Pancreas (tissue), 10 donors: ENCODE data around the gene RASA3. TPM values are rescaled to one million over a fixed set of nuclear protein-coding genes. Genes with fewer than 3 reads are reported as not detected.

Experiments
- ATAC-seq, 4 donors: fragments of 200-7000 bp; cut with Tn5 transposase; one replicate each; pipeline versions ENCODE4 v1.8.0 to v1.9.1; 2020; ENCODE audit warnings: mild to moderate bottlenecking in 4 of 4, moderate library complexity in 4 of 4
- DNase-seq, 6 donors: peaks; one replicate each; pipeline ENCODE4 v3.0.0-alpha.2; 2020
- FAIRE-seq: peaks from 2 replicates; lab custom pipeline; 2012; peaks lifted over from hg19 to GRCh38; lab: Jason Lieb, UNC
- H3K27ac ChIP-seq, 4 donors: fragments of 200-600 bp; sonication (generic); 1 replicate in 3 of 4; 2 replicates in 1 of 4; pipeline versions ENCODE4 v1.5.0 to v1.8.0; 2020
- H3K27me3 ChIP-seq, 4 donors: fragments of 200-600 bp; one replicate each; pipeline ENCODE4 v1.8.0; 2021
- H3K36me3 ChIP-seq, 3 donors: fragments of 200-600 bp; sonication (generic) in 1 of 3; one replicate each; pipeline versions ENCODE4 v1.5.0 to v1.8.0; 2020 to 2021
- H3K4me1 ChIP-seq, 3 donors: fragments of 200-600 bp; one replicate each; pipeline ENCODE4 v1.8.0; 2021
- H3K4me3 ChIP-seq, 4 donors: fragments of 200-600 bp; sonication (generic) in 2 of 4; one replicate each; pipeline versions ENCODE4 v1.5.0 to v1.8.0; 2020 to 2021
- H3K9me3 ChIP-seq, 4 donors: fragments of 200-600 bp; one replicate each; pipeline ENCODE4 v1.8.0; 2021
- WGBS, 2 donors: extraction: QIAGEN DNeasy Blood & Tissue Kit; methylation state at CpG; one replicate each; pipeline ENCODE4 v1.1.7; 2013; 5-methylcytosine and 5-hydroxymethylcytosine counted together
- intact Hi-C, 3 donors: fragments of 100-400 bp; cut with DNase I; formaldehyde crosslinking; loops; one replicate each; pipeline versions ENCODE4 v1.11.1 to v1.14.2; 2022
- polyA plus RNA-seq, 2 donors: library from polyadenylated mRNA; stranded (reverse); fragments of 200-250 nt; gene quantifications; one replicate each; pipeline ENCODE4 v1.2.3, GENCODE V29; 2013
- total RNA-seq, 6 donors: library from RNA; stranded (reverse); fragmentation: NEBNext Ultra II Directional in 4 of 6; extraction: Animal tissue kit (Norgen Biotek cat#: 25700) in 4 of 6; gene quantifications; one replicate each; pipeline versions ENCODE4 v1.2.1 to v1.2.4, GENCODE V29; 2021 to 2023
- TF ChIP-seq, protein P1 (sequence below), 4 donors: fragments of 200-600 bp; sonication (generic) in 3 of 4; IDR thresholded peaks; one replicate each; pipeline versions ENCODE4 v1.5.0 to v1.8.0; 2021; ENCODE audit warnings: antibody characterized with exemption in 4 of 4
- donor health status: healthy with polysubstance abuse.
- donor health status: DM: no; HTN: no; CAD: no; lungs with moderate emphysema.
- donor health status: DM: no; HTN: no; CAD: no.
- donor health status: control.
- donor health status: control.
- donor health status: Bipolar disorder and iron deficiency.
- donor health status: DM: yes; HTN: yes; CAD: no.
- donor health status: DM: no; HTN: no; CAD: no.
- donor health status: DM: no; HTN: no; CAD: no.
- donor health status: DM: yes; HTN: yes; CAD: no.

Gene RASA3
- total and polyA plus RNA-seq, 8 donors: 5.7 to 11.2 (median 9.1) TPM

DNA sequence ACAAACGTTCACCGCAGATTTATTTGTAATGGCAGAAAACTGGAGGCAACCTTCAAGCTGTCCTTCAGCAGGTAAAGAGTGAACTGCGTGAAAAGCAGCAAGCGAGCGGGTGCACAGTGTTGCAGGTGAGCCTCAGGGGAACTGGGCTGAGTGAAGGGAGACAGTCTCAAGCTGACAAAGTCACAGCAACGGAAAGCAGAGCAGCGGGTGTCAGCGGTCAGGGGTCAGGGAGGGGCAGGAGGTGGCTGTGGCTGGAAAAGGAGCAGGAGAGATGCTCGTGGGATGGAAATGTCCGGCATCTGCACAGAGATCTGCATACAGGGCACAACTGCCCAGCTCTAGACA, 8.5 kb upstream of the RASA3 start:
- ATAC-seq (no peak), FAIRE-seq (no peak), DNase-seq (peak in 1 of 6 donors; percentile 35)
- H3K4me3 ChIP-seq: no peak overlapping the region
- no peak overlapping the region for H3K27ac ChIP-seq
- no peaks in the 10 kb centered on the region for H3K36me3 ChIP-seq
- 31 to 40% methylated on average over 10 of the region's 10 CpGs for WGBS, 2 donors
- H3K9me3 ChIP-seq: no peaks in the 10 kb centered on the region
- intact Hi-C loops: no loop called here
- no peaks in the 10 kb centered on the region for H3K27me3 ChIP-seq
- H3K4me1 ChIP-seq: peaks cover 6 to 13% (median 11%) of the 10 kb centered on the region in 3 donors
- TF ChIP-seq, protein P1, sequence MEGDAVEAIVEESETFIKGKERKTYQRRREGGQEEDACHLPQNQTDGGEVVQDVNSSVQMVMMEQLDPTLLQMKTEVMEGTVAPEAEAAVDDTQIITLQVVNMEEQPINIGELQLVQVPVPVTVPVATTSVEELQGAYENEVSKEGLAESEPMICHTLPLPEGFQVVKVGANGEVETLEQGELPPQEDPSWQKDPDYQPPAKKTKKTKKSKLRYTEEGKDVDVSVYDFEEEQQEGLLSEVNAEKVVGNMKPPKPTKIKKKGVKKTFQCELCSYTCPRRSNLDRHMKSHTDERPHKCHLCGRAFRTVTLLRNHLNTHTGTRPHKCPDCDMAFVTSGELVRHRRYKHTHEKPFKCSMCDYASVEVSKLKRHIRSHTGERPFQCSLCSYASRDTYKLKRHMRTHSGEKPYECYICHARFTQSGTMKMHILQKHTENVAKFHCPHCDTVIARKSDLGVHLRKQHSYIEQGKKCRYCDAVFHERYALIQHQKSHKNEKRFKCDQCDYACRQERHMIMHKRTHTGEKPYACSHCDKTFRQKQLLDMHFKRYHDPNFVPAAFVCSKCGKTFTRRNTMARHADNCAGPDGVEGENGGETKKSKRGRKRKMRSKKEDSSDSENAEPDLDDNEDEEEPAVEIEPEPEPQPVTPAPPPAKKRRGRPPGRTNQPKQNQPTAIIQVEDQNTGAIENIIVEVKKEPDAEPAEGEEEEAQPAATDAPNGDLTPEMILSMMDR (IDR thresholded peaks at IDR 0.05): no peak

GRCh38 chr13:114140131-114140905, 7.9 kb upstream of the RASA3 start:
- Histone ChIP-seq H3K4me1 (peaks cover 6 to 13% (median 11%) of the 10 kb centered on the region in 3 donors), H3K9me3 (no peaks in the 10 kb centered on the region), H3K36me3 (no peaks in the 10 kb centered on the region), H3K27me3 (no peaks in the 10 kb centered on the region), H3K27ac (no peak overlapping the region), H3K4me3 (no peak overlapping the region)
- peak in 3 of 6 donors; percentile 24 to 48 (median 41) for DNase-seq
- intact Hi-C loops: no loop called here
- no peak for ATAC-seq
- TF ChIP-seq, protein P1 (IDR thresholded peaks at IDR 0.05): no peak
- FAIRE-seq: no peak
- WGBS, 2 donors: 59 to 70% methylated on average over 25 of the region's 25 CpGs

DNA sequence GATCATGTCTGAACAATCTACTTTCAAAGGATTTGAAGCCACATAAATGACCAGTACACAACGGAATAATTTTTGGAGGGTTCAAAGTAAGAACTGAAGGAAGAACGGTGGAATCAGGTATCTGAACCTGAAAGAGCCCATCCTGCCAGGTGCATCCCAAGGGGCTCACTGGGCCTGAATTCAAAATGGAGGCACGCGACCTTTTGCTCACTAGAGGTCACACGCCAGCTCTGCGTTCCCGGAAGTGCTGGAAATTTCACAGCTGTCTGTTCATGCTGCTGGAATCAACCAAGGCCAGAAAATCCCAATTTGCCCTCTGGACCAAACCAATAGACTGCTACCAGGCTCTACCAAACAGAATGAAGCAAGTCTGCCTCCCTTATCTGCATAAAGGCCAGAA, 4.2 kb upstream of the RASA3 start:
- WGBS, 2 donors: 85 to 86% methylated on average over 7 of the region's 7 CpGs
- FAIRE-seq: no peak
- Histone ChIP-seq H3K4me1 (no peaks in the 10 kb centered on the region), H3K4me3 (no peak overlapping the region), H3K27me3 (no peaks in the 10 kb centered on the region), H3K9me3 (no peaks in the 10 kb centered on the region), H3K27ac (no peak overlapping the region), H3K36me3 (no peaks in the 10 kb centered on the region)
- no peak for ATAC-seq
- TF ChIP-seq, protein P1 (IDR thresholded peaks at IDR 0.05): no peak
- peak in 1 of 6 donors; percentile 21 for DNase-seq
- intact Hi-C loops: no loop called here

DNA sequence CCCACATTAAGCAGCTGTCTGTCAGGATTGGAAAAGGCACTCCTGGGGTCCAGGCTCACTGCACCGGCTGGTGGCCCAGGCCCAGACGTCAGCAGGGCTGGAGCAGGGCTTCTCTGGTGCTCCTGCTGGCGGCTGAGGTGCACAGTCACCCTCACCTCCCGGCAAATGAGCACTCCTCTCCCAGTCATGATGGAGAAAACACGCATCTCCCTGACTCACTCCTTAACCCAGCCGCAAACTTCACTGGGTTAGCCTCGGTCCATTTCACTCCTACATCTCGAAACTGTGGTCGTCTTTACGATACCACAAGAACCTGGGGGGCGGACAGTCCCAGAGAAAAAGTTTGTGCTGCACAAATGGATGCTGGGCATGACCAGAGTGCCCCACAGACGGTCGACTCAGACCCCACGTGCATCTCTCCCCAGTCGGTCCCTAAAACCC, 3.3 kb upstream of the RASA3 start:
- Histone ChIP-seq H3K9me3 (no peaks in the 10 kb centered on the region), H3K27ac (no peak overlapping the region), H3K27me3 (no peaks in the 10 kb centered on the region), H3K4me1 (no peaks in the 10 kb centered on the region), H3K36me3 (no peaks in the 10 kb centered on the region), H3K4me3 (no peak overlapping the region)
- DNase-seq: peak in 1 of 6 donors; percentile 33
- TF ChIP-seq, protein P1 (IDR thresholded peaks at IDR 0.05): no peak
- intact Hi-C loops: no loop called here
- no peak for FAIRE-seq
- ATAC-seq: no peak
- 91 to 96% methylated on average over 15 of the region's 15 CpGs for WGBS, 2 donors
